ENCODE results near the gene RYR2. TPM values are rescaled to one million over a fixed set of nuclear protein-coding genes. Genes with fewer than 3 reads are reported as not detected.

RYR2 gene
- total RNA-seq, 1 donor from 2014 or later = 0.90 TPM

- H3K9me3 ChIP-seq (ENCODE audit: low read depth) = no peaks in the 10 kb centered on the region
- Mint-ChIP-seq H3K36me3 (no peaks in the 10 kb centered on the region), H3K4me1 (no peaks in the 10 kb centered on the region), H3K27ac (no peak overlapping the region), H3K27me3 (ENCODE audit: insufficient read depth, low read depth) (no peaks in the 10 kb centered on the region), H3K9me3 (no peaks in the 10 kb centered on the region), H3K4me3 (no peak overlapping the region)
- no peaks in the 10 kb centered on the region for H3K36me3 ChIP-seq
- H3K79me2 ChIP-seq (ENCODE audit: low read depth) = no peaks in the 10 kb centered on the region
- no peak overlapping the region for H3K9ac ChIP-seq
- H3K27me3 ChIP-seq = no peaks in the 10 kb centered on the region
- TF ChIP-seq EZH2 (IDR thresholded peaks at IDR 0.05) (no peak), EZH2phosphoT487 (IDR thresholded peaks at IDR 0.05) (no peak), CTCF (IDR thresholded peaks at IDR 0.05) (no peak)
- no peak overlapping the region for H3K4me3 ChIP-seq
- H3K4me2 ChIP-seq = no peak overlapping the region
- no peak for DNase-seq (ENCODE audit: low spot score)
- no peak overlapping the region for H2AFZ ChIP-seq (replicated peaks)
- H3F3A ChIP-seq (ENCODE audit: low read depth) = no peaks in the 10 kb centered on the region
- no peaks in the 10 kb centered on the region for H3K4me1 ChIP-seq
- H3K27ac ChIP-seq = no peak overlapping the region
- H4K20me1 ChIP-seq (ENCODE audit: low read depth) = no peaks in the 10 kb centered on the region
These were observed 762.5 kb downstream of the RYR2 start for GRCh38 chr1:237804516-237804915.

GRCh38 chr1:237809099-237809498, 767.1 kb downstream of the RYR2 start:
- Histone ChIP-seq H3K4me2 (no peak overlapping the region), H3K27ac (no peak overlapping the region), H3K79me2 (ENCODE audit: low read depth) (no peaks in the 10 kb centered on the region), H3F3A (ENCODE audit: low read depth) (no peaks in the 10 kb centered on the region), H3K9ac (no peak overlapping the region), H4K20me1 (ENCODE audit: low read depth) (no peaks in the 10 kb centered on the region), H3K27me3 (no peaks in the 10 kb centered on the region), H3K4me1 (no peaks in the 10 kb centered on the region), H3K4me3 (no peak overlapping the region), H2AFZ (replicated peaks) (no peak overlapping the region), H3K36me3 (no peaks in the 10 kb centered on the region), H3K9me3 (ENCODE audit: low read depth) (no peaks in the 10 kb centered on the region)
- TF ChIP-seq EZH2phosphoT487 (IDR thresholded peaks at IDR 0.05) (no peak), CTCF (IDR thresholded peaks at IDR 0.05) (no peak), EZH2 (IDR thresholded peaks at IDR 0.05) (no peak)
- no peak for DNase-seq (ENCODE audit: low spot score)
- Mint-ChIP-seq H3K27ac (no peak overlapping the region), H3K4me3 (no peak overlapping the region), H3K27me3 (ENCODE audit: insufficient read depth, low read depth) (peaks cover 3% of the 10 kb centered on the region), H3K9me3 (no peaks in the 10 kb centered on the region), H3K4me1 (no peaks in the 10 kb centered on the region), H3K36me3 (no peaks in the 10 kb centered on the region)

- Histone ChIP-seq H3K36me3 (no peaks in the 10 kb centered on the region), H3F3A (ENCODE audit: low read depth) (no peaks in the 10 kb centered on the region), H3K4me3 (no peak overlapping the region), H3K79me2 (ENCODE audit: low read depth) (no peaks in the 10 kb centered on the region), H3K4me1 (no peaks in the 10 kb centered on the region), H4K20me1 (ENCODE audit: low read depth) (no peaks in the 10 kb centered on the region), H3K9me3 (ENCODE audit: low read depth) (no peaks in the 10 kb centered on the region), H3K27ac (no peak overlapping the region), H3K9ac (no peak overlapping the region), H3K27me3 (no peaks in the 10 kb centered on the region), H2AFZ (replicated peaks) (no peak overlapping the region), H3K4me2 (no peak overlapping the region)
- H3K36me3 Mint-ChIP-seq = no peaks in the 10 kb centered on the region
- no peaks in the 10 kb centered on the region for H3K9me3 Mint-ChIP-seq
- DNase-seq (ENCODE audit: low spot score) = no peak
- no peak for TF ChIP-seq EZH2phosphoT487 (IDR thresholded peaks at IDR 0.05)
- no peak overlapping the region for H3K4me3 Mint-ChIP-seq
- no peak overlapping the region for H3K27ac Mint-ChIP-seq
- H3K27me3 Mint-ChIP-seq (ENCODE audit: insufficient read depth, low read depth) = peaks cover 3% of the 10 kb centered on the region
- H3K4me1 Mint-ChIP-seq = no peaks in the 10 kb centered on the region
These were observed 769.6 kb downstream of the RYR2 start for GRCh38 chr1:237811633-237812032.

GRCh38 chr1:237812061-237812460, 770.1 kb downstream of the RYR2 start:
- Mint-ChIP-seq H3K27me3 (ENCODE audit: insufficient read depth, low read depth) (peaks cover 3% of the 10 kb centered on the region), H3K36me3 (no peaks in the 10 kb centered on the region), H3K4me1 (no peaks in the 10 kb centered on the region), H3K27ac (no peak overlapping the region), H3K9me3 (no peaks in the 10 kb centered on the region), H3K4me3 (no peak overlapping the region)
- Histone ChIP-seq H3K36me3 (no peaks in the 10 kb centered on the region), H3K79me2 (ENCODE audit: low read depth) (no peaks in the 10 kb centered on the region), H3K4me2 (no peak overlapping the region), H3K27ac (no peak overlapping the region), H4K20me1 (ENCODE audit: low read depth) (no peaks in the 10 kb centered on the region), H3K9ac (no peak overlapping the region), H3F3A (ENCODE audit: low read depth) (no peaks in the 10 kb centered on the region), H3K4me3 (no peak overlapping the region), H3K4me1 (no peaks in the 10 kb centered on the region), H2AFZ (replicated peaks) (no peak overlapping the region), H3K27me3 (no peaks in the 10 kb centered on the region), H3K9me3 (ENCODE audit: low read depth) (no peaks in the 10 kb centered on the region)
- DNase-seq (ENCODE audit: low spot score) = no peak
- TF ChIP-seq CTCF (IDR thresholded peaks at IDR 0.05) = no peak
- TF ChIP-seq EZH2phosphoT487 (IDR thresholded peaks at IDR 0.05) = no peak
- no peak for TF ChIP-seq EZH2 (IDR thresholded peaks at IDR 0.05)
